KBM-7 (cell line): Measurements from ENCODE around the gene TRAF3IP1.
A peak's percentile ranks its signal among the peaks of the same experiment; 100 is the strongest.
"Not testable (repeated sequence)": the region's sequence is repeated elsewhere in the genome, so short reads cannot be mapped to it uniquely, and the experiment has no call there.

Experiments used
- DNase-seq: peaks from one replicate; pipeline ENCODE4 v3.0.0-alpha.2; 2015
- in situ Hi-C: fragments of 300-500 bp; cut with MboI; formaldehyde crosslinking; loops from 2 replicates; pipeline ENCODE4 v1.14.3; 2020; ENCODE audit warnings: low sequenced_read_pairs, low pct_unique_long_range_greater_than_20kb, mixed read lengths

TRAF3IP1 gene

GRCh38 chr2:238369591-238370040, 49.3 kb downstream of the TRAF3IP1 start:
- in situ Hi-C loops = loop anchor here (25.0 kb wide), 1 partner anchor 418 kb away; no protein-coding TSS in a partner anchor
- no peak for DNase-seq

DNA sequence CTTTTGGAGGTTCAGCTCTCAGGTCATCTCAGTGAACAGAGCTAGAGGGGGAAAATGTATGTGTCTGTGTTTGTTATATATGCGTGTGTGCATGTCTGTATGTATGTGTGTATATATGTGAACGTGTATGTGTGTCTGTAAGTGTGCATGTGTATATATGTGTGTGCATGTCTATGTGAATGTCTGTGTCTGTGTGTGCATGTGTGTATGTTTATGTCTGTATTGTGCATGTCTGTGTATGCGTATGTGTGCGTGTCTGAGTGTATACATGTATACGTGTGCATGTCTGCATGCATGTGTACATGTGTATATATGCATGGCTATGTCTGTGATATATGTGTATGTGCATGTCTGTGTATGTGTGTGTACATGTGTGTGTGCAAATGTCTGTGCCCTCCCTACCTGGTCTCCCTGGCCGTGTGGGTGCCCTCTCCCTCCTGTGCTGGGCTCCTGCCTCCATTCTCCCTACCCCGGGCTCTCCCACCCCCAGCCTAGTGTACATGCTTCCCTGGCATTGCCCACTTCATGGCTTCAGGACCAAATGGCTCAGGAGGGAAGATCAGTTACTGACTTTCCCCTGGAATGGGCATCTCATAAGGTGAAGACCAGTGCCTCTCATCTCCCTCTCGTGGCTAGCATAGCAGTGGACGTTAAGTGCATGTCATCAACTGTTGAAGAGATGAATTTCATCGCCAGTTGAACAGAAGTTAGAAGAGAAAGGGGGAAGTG, 49.9 kb downstream of the TRAF3IP1 start:
- no peak for DNase-seq
- in situ Hi-C loops = loop anchor here (25.0 kb wide), 1 partner anchor 417 kb away; no protein-coding TSS in a partner anchor

DNA sequence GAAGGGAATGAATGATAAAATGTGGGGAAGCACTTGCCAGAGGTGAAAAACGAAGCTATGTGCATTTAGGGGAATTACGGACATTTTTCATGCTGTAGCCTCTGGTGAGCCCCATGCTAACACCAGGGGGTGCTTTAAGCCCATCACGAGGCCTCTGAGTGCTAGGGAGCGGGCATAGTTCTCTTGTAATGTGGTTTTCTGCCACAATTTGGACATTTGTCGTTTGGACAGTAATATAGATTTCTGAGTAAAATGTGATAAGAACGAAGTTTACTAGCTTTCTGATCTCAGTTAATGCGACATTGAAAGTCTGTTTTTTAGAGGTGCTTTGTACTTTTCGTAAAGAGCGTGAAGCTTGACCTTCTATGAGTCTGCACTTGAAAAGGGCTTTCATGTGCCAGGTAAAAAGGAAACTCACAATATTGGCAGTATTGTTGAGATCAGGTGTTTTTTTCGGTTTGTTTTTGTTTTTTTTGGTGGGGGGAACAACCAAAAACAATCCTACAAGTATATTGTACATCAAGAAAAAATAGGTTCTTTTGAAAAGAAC, 50.6 kb downstream of the TRAF3IP1 start:
- in situ Hi-C loops = loop anchor here (25.0 kb wide), 1 partner anchor 416 kb away; no protein-coding TSS in a partner anchor
- peak; percentile 75 for DNase-seq

- in situ Hi-C loops = loop anchor here (25.0 kb wide), 1 partner anchor 415 kb away; no protein-coding TSS in a partner anchor
- not testable (repeated sequence) for DNase-seq
Measured at GRCh38 chr2:238372277-238372676, 52.0 kb downstream of the TRAF3IP1 start.

- in situ Hi-C loops = no loop called here
- DNase-seq = peak; percentile 88
Measured at GRCh38 chr2:238376884-238377391, 56.6 kb downstream of the TRAF3IP1 start.

GRCh38 chr2:238378230-238379095, 58.1 kb downstream of the TRAF3IP1 start:
- in situ Hi-C loops = no loop called here
- DNase-seq = no peak

GRCh38 chr2:238379096-238379810, 58.9 kb downstream of the TRAF3IP1 start:
- peak; percentile 74 for DNase-seq
- in situ Hi-C loops = no loop called here

DNA sequence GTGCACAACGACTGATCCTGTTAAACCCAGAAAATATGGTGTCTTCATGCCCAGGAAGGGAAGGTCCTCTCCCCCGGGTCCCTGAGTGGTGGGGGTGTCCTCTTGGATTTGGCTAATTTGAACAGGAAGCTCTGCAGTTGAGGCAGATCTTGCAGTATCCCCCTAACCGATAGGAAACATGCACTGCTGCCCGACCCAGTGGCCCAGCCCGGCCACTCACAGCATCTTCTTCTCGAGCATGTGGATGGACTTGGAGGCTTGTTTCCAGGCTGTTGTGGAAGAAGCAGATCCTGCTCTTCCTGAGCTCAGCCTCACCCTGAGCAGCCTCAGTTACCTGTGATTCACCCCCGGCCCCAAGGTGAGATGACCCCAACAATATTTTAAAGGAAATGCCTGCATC, 60.0 kb downstream of the TRAF3IP1 start:
- no peak for DNase-seq
- in situ Hi-C loops = no loop called here

GRCh38 chr2:238380785-238381184, 60.5 kb downstream of the TRAF3IP1 start:
- DNase-seq = no peak
- in situ Hi-C loops = no loop called here

GRCh38 chr2:238381341-238382115, 61.2 kb downstream of the TRAF3IP1 start:
- no peak for DNase-seq
- in situ Hi-C loops = no loop called here

DNA sequence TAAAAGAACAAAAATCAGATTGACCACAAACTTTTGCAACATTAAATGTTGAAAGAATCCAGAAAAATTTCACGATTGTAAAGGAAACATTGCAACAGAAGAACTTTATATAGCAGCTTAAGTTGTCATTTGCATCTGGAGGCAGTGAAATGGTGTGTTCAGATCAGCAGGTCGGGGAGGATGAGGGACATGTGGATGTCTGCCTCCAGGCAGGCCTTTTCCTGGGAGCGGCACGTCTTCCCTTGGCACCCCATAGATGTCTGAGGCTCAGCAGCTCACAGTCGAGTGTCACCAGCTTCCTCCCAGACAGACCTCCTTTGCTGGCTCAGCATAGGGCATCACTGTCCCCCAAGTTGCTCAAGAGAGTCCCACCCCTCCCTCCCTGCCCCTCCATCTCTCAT, 62.1 kb downstream of the TRAF3IP1 start:
- no peak for DNase-seq
- in situ Hi-C loops = no loop called here

DNA sequence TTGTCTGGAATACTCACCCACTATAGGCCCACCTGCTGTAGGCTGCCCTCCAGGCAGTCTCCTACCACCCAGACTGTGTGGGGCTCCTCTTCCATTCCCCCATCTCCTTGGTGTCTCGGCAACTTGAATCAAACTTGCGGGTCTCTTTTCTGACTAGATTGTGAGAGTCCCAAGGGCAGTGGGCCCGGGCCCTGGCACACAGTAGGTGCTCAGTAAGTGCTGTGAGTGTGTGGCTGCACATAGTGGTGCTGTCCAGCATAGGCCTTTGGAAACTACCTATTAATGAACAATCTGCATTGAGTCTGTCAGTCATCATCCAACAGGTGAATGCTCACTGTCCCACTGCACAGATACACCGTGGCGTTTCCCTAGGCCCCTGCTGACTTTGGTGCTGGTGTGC, 62.8 kb downstream of the TRAF3IP1 start:
- in situ Hi-C loops = no loop called here

GRCh38 chr2:238383743-238384380, 63.5 kb downstream of the TRAF3IP1 start:
- in situ Hi-C loops = no loop called here
- no peak for DNase-seq

More for the DNA sequence above, 62.8 kb downstream of the TRAF3IP1 start:
- DNase-seq = no peak

DNA sequence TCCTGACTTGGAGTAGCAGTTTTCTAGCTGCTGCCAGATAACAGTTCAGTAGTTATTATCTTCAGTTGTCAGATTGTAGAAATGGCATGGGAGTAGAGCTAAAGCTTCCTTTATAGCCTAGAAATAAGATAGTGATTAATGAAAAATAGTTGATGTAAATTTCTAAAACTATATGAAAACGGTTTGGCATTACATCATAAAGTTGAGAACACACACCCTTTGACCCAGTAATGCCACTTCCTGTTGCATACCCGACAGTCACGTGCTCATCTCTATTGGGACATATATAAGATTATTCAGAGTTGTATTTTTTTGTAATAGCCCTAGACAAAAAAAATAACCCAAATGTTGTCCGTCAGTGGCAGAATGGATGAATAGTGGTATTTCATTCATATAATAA, 67.0 kb downstream of the TRAF3IP1 start:
- in situ Hi-C loops = no loop called here

GRCh38 chr2:238388794-238389193, 68.5 kb downstream of the TRAF3IP1 start:
- in situ Hi-C loops = no loop called here
- no peak for DNase-seq

More for the DNA sequence above, 67.0 kb downstream of the TRAF3IP1 start:
- DNase-seq = no peak

- DNase-seq = peak; percentile 74
- in situ Hi-C loops = no loop called here
Measured at GRCh38 chr2:238389988-238390589, 69.8 kb downstream of the TRAF3IP1 start.

- in situ Hi-C loops = no loop called here
Measured at GRCh38 chr2:238391042-238391689, 70.8 kb downstream of the TRAF3IP1 start.

More at GRCh38 chr2:238391042-238391689, 70.8 kb downstream of the TRAF3IP1 start:
- no peak for DNase-seq
